ENCODE measurements around the gene HIPK2.

- TF ChIP-seq CTCF (IDR thresholded peaks at IDR 0.05; ENCODE audit: low read length) (no peak), EZH2 (IDR thresholded peaks at IDR 0.05; ENCODE audit: borderline replicate concordance, low read length) (no peak)
Measured at GRCh38 chr7:139718859-139719258, 58.9 kb downstream of the HIPK2 start.

Data from OCI-LY1 (cell line).